Measurements from ENCODE around the gene NAV2.

The NAV2 gene

DNA sequence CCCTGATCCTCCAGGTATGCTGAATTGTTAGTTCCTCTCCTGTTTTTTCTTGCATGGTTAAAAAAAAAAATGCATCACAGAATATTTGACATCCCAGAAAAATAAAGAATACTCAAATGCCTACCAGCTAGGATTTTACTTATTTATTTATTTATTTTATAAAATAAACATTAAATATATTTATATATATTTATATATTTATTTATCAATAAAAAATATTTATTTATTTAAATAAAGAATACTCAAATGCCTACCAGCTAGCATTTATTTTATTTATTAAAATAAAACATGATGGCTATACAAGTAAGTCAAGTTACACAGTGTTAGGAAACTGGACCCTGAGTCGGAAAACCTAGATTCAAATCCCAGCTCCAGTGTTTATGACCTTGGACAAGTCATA lies 164.1 kb downstream of the NAV2 start:
- CTCF ChIA-PET, result interaction anchor here (0.6 to 1.1 kb wide), 3 partner anchors 8 to 289 kb away, joined by 3 to 4 read pairs (median 3); no protein-coding TSS in a partner anchor
- H3K27ac ChIP-seq, result no peak overlapping the region
- DNase-seq (ENCODE audit: low spot score), result no peak
- POLR2A ChIA-PET (ENCODE audit: low non-redundant PET), result no interaction called here
- no peak for TF ChIP-seq CTCF (conservative IDR thresholded peaks at IDR 0.05; ENCODE audit: low read depth)

DNA sequence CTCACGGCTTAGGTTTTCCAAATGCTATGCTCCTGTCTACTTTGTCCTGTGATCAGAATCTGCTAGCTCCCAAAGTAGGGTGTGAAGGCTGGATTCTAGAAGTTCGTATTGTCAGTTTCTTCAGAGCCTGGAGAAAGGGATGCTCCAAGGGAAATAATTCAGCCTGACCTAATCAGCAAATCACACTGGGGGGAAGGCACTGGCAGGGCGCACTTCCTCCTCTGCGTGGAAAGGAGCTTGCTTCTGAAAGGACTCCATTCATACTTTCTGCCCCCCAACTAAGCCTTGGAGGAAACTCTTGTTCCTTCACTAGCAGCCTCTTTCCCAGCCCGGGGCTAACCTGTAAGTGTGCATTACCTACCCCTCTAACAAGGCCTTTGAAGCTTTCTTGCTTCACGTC lies 165.9 kb downstream of the NAV2 start:
- no peak overlapping the region for H3K27ac ChIP-seq
- POLR2A ChIA-PET (ENCODE audit: low non-redundant PET), result no interaction called here
- no peak for TF ChIP-seq CTCF (conservative IDR thresholded peaks at IDR 0.05; ENCODE audit: low read depth)
- CTCF ChIA-PET, result no interaction called here
- DNase-seq (ENCODE audit: low spot score), result no peak

GRCh38 chr11:19879307-19880087 lies 166.9 kb downstream of the NAV2 start:
- no peak for TF ChIP-seq CTCF (conservative IDR thresholded peaks at IDR 0.05; ENCODE audit: low read depth)
- POLR2A ChIA-PET (ENCODE audit: low non-redundant PET), result no interaction called here

DNA sequence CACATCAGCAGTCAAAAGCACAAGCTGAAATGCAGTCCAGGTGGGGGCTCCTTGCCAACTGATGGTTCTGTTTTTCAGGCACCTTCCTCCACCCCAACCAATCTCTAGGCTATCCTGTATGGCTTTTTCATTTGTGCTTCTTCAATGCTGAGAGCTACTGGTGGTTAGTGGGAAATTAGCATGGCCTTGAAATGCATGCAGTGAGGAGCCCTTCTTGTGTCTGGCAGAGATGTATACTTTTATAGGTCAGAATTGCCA lies 167.4 kb downstream of the NAV2 start:
- no peak for TF ChIP-seq CTCF (conservative IDR thresholded peaks at IDR 0.05; ENCODE audit: low read depth)
- H3K27ac ChIP-seq, result no peak overlapping the region
- ChIA-PET POLR2A (ENCODE audit: low non-redundant PET) (no interaction called here), CTCF (no interaction called here)
- no peak for DNase-seq (ENCODE audit: low spot score)

More at GRCh38 chr11:19879307-19880087, 166.9 kb downstream of the NAV2 start:
- no peak overlapping the region for H3K27ac ChIP-seq
- no peak for DNase-seq (ENCODE audit: low spot score)
- CTCF ChIA-PET, result no interaction called here

GRCh38 chr11:19881177-19881576 lies 168.5 kb downstream of the NAV2 start:
- POLR2A ChIA-PET (ENCODE audit: low non-redundant PET), result no interaction called here
- CTCF ChIA-PET, result no interaction called here
- H3K27ac ChIP-seq, result no peak overlapping the region
- TF ChIP-seq CTCF (conservative IDR thresholded peaks at IDR 0.05; ENCODE audit: low read depth), result no peak
- no peak for DNase-seq (ENCODE audit: low spot score)

- H3K27ac ChIP-seq, result no peak overlapping the region
- POLR2A ChIA-PET (ENCODE audit: low non-redundant PET), result no interaction called here
- DNase-seq (ENCODE audit: low spot score), result no peak
- CTCF ChIA-PET, result no interaction called here
- TF ChIP-seq CTCF (conservative IDR thresholded peaks at IDR 0.05; ENCODE audit: low read depth), result no peak
Observed at GRCh38 chr11:19882356-19882755, 169.7 kb downstream of the NAV2 start.
